HG03442 (cell line): ENCODE results near the gene TBC1D5.
"Not testable (repeated sequence)": the region's sequence is repeated elsewhere in the genome, so short reads cannot be mapped to it uniquely, and the experiment has no call there.

Experiments used
- ATAC-seq: cut with Tn5 transposase; IDR thresholded peaks from one replicate; pipeline ENCODE4 v1.9.1; 2021; ENCODE audit warnings: mild to moderate bottlenecking, moderate library complexity; ENCODE audit not compliant: unreplicated experiment

TBC1D5 gene

DNA sequence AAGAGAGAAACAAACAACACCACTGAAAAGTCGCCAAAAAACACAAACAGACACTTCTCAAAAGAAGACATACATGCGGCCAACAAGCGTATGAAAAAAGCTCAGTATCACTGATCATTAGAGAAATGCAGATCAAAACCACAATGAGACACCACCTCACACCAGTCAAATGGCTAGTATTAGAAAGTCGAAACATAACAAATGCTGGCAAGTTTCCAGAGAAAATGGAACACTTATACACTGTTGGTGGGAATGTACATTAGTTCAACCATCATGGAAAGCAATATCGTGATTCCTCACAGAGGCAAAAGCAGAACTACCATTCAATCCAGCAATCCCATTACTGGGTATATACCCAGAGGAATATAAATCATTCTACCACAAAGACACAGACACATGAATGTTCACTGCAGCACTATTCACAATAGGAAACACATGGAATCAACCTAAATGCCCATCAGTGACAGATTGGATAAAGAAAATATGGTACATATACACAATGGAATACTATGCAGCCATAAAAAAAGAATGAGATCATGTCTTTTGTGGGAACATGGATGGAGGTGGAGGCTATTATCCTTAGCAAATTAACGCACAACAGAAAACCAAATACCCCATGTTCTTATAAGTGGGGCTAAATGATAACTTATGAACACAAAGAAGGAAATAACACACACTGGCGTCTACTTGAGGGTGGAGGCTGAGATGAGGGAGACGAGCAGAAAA, 93.6 kb downstream of the TBC1D5 start:
- not testable (repeated sequence) for ATAC-seq

DNA sequence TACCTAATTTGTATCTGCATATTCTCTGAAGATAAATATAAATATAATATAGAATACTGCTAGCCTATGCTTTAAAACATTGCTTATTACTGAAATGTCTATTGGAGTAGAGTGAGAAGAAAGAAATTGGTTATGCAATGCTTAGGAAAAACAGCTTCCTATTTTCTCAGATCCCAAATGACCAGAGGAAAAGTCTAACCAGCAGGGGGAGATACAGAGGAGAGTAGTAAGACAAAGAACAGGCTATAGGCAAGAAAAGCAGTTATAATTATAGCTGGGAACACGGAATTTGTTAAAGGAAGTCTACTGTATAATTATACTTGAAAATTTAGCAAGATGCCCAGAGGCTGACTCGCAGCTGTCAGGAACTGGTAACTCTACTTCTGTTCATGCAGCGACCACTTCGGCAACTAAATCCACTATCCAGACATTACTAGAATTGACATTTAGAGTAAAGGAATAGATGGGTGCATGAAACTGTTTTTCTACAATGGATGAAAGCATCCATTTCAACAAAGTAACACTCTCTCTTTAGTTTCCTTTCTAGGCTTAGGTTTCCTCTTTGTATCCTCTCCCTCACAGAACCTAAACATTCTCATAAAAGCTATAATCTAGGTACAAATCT, 97.2 kb downstream of the TBC1D5 start:
- ATAC-seq: no peak

DNA sequence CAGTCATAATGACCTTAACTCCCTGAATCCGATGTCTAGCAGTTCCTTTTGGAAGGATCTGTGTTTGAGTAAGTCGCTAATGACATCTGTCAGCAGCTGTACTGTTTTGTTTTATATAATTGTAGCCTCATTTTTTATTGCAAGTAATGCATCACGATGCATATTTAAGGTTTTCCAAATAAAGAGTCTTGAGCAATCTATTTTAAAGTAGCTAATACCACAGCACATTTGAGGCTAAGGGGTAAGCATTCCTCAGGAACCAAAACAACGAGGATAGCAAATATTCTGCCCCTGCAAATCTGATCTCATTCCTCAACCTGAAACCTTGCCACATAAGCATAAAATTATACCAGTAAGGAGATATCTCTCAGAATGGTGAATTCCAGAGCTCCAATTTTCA, 98.7 kb downstream of the TBC1D5 start:
- no peak for ATAC-seq

DNA sequence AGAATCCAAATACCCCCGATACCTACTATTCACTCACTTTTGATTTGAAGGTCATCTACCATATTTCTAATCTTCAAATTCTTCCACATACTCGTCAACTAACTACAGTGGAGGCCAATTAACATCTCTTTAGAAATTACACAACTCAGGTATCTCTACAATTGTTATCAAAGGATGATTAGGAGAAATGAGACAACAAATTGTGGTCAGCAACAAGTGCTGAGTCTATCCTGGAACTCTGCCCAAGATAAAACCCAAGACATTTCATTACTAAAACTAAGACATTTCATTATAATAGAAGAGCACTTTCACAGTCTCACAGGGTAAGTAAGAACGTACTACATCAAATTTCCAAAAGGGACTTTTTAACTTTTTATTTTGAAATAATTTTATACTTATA, 100.0 kb downstream of the TBC1D5 start:
- ATAC-seq: no peak

DNA sequence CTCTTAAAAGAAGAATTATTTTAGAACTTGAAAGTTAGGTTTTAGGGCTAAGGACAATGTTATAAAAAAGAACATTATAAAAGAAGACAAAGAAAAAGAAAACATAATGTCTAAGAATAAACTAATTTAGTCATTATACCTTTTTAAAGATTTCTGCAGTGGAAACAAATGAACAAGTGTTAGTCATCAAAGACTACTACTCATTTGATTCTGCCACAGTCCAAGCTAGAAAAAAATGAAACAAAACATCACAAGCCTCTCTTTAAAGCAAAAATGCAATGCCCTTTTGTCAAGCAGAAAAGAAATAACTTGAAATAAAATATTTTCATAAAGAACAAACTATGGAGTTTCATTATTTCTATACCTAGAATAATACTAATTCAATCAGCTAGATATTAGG, 102.0 kb downstream of the TBC1D5 start:
- ATAC-seq: no peak

DNA sequence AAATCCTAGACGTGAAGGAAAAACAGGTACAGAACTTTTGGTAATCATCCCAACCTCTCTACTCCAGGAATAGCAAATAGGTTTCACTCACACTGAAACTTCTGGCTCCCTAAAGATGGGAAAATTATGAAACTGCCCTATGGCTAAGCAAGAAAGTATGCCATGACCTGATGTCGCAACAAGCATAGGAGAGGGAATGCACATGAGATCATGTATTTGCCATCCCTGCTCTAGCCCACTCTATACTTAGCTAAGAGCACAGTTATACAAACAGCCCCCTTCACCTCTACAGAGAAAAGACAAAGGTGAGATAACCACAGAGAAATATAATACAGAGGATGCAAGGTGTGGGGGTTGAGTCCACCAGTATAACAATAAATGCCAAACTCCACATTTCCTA, 102.7 kb downstream of the TBC1D5 start:
- ATAC-seq: no peak

DNA sequence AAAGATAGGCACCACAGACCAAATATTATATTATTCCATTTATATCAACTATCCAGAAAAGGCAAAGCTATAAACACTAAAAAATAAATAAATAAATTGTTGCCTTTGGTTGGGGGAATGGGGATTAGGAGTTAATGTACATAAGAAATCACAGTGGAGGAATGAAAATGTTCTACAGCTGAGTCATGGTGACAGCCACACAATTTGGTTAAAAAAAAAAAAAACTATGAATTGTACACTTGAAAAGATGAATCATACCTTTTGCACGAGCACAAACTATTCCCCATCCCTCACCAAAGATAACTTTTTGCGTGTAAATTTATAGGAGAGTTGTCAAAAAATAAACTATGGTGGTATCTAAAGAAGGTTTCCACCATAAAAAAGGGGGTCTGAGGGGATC, 103.2 kb downstream of the TBC1D5 start:
- ATAC-seq: no peak

DNA sequence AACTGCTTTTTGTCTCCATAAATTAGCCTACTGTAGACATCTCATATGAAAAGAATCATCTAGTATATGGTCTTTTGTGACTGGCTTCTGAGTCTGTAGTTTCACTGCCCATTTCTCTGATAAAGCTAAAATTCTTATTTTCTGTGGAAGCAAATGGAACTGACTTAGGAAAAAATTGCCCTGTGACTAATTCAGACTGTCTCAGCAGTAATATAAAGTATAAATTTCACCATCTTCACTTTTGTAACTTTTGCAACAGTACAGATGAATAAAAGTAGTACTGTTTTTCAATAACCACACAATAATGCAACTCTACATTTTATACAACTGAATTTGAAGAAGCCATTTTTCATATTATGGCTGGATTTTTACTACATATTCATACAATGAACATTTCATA, 104.1 kb downstream of the TBC1D5 start:
- ATAC-seq: no peak

DNA sequence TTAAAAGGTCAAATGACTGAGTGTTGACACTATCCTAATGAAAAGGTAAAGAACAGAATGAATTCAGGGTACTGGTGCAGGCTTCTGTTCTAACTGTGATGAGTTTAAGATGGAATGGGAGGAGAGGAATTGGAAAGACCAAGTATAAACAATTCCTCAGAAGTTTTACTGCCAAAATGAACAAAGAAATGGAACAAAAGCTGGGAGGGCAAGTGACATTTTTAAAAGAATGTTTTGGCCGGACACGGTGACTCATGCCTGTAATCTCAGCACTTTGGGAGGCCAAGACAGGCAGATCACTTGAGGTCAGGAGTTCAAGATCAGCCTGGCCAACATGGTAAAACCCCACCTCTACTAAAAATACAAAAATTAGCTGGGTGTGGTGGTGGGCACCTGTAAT, 106.8 kb downstream of the TBC1D5 start:
- not testable (repeated sequence) for ATAC-seq

DNA sequence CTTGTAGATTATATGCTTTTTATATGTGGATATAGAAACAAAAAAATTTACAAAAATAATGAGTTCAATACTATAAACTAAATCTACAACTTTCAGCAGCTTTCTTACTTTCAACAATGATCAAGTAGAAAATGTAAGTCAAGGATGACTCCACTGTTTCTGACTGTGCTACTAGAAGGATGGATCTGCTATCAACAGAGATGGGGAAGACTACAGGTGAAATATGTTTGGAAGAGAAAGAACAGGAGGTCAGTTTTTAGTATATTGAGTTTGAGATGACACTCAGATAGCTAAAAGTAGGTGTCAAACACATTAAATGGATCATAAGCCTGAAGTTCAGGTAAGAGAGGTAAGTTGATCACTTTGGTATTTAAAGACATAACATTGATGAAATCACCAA, 107.5 kb downstream of the TBC1D5 start:
- ATAC-seq: no peak

DNA sequence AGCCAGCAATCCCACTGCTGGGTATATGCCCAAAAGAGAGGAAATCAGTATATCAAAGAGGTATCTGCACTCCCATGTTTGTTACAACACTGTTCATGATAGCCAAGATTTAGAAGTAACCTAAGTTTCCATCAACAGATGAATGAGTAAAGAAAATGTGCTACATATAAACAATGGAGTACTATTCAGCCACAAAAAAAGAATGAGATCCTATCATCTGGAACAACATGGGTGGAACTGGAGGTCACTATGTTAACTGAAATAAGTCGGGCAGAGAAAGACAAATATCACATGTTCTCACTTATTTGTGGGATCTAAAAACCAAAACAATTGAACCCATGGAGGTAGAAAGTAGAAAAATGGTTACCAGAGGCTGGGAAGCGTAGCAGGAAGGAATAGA, 108.2 kb downstream of the TBC1D5 start:
- no peak for ATAC-seq

DNA sequence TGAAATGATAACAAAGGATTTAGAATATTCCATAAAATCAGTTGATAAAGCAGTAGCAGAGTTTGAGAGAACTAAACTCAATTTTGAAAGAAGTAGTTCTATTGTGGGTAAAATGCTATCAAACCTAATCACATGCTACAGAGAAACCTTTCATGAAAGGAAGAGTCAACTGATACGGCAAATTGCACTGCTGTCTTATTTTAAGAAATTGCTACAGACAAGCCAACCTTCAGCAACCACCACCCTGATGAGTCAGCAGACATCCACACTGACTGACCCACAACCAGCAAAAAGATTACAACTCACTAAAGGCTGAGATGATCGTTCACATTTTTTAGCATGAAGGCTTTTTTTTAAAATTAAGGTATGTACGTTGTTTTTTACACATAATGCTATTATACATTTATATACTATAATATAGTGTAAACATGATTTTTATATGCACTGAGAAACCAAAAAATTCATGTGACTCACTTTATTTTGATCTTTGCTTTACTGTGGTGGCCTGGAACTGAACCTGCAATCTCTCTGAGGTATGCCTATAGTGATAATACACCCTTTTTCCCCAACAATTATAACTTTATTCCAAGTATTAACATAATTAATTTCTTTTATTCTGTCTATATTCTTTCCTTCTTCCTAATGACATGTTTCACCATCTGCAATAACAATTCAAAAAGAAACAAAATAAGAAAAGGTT, 109.9 kb downstream of the TBC1D5 start:
- ATAC-seq: peak; percentile 66

DNA sequence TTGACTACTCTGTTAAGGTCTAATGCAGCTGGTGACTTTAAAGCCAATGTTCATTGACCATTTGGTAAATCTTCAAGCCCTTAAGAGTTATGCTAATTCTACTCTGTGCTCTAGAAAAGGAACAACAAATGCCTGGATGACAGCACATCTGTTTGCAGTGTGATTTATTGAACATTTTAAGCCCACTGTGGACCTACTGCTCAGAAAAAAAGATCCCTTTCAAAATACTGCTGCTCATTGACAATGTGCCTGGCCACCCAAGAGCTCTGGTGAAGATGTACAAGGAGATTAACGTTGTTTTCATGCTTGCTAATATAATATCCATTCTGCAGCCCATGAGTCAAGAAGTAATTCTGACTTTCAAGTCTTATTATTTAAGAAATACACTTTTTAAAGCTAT, 110.8 kb downstream of the TBC1D5 start:
- ATAC-seq: no peak

DNA sequence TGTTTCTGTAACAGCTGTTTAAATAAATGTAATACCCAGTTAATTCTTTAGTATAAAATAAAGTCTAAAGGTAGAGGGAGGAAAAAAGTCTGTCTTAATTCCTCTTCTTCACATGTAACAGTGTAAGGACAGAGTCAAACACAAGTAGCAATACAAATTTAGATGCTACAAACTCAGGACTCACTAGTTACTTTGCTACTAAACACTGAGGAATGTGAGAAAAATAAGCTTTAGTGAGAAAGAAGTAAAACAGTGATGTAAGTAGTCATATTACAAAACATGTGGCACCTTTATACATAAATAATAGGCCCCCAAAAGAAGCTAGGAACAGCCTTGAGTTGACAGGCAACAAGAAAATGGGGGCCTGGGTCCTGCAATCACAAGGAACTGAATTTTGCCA, 113.0 kb downstream of the TBC1D5 start:
- no peak for ATAC-seq

DNA sequence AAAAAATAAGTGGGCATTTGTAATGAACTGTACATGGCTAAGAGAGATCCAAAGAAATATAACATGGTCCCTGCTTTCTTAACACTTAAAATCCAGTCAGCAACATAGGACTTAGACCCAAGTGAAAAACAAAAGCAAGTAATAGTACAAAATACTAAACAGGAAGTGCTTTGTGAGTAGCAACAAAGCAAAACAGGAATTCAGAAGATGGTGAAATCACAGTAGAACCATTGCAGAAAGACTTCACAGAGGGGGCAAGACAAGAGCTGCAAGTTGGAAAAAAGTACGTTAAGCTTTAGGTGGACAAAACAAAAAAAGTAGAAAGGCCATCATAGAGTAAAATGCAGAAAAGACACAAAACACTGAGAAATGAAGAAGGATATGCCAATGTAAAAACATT, 116.0 kb downstream of the TBC1D5 start:
- ATAC-seq: no peak

DNA sequence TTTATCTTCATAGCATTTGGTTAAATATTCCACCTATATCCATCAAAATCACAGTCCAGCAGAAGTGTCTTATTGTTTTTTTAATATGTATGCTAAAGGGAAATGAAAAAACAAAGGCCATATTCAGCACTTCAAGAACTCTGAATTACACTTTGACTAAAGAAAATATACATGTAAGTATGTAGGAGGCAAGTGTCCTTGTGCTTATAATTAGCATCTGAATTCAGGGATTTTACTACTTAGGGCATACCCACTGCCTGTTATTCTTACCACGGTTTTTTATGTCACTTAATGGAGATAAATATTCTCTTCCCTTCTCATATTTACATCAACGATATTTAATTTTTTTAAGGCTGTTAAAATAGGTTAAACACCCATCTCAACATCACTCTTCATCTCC, 117.3 kb downstream of the TBC1D5 start:
- no peak for ATAC-seq

DNA sequence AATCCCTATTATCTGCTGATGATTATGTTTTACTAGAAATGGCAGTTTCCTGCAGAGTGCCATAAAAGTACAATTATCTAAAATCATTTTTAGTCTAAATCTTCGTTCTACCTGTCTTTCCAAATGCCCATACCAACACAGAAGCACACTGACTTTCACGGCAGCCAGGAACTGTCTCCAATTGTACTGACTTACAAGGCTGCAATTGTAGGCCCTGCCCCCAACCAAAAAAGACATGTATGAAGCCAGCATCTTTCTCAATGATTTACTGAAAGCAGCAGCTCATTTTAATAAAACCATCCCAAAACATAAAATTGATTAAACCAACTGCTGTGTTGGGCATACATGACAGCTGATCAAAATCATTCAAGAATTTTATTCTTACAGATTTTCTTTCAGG, 119.0 kb downstream of the TBC1D5 start:
- ATAC-seq: no peak

DNA sequence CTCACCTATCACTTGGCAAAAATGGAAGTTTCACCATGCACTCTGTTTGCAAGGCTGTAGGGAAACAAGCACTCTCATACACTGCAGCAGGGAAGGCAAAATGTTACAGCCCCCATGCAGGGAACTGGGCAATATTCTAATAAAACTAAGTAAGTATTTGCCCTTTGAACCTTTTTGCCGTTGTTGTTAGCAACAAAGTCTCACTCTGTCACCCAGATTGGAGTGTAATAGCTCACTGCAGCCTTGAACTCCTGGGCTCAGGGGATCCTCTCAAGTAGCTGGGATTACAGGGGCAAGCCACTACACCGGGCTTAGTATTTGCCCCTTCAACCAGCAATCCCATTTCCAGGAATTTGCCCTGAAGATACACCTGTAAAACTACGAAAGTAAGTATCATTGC, 122.5 kb downstream of the TBC1D5 start:
- no peak for ATAC-seq

DNA sequence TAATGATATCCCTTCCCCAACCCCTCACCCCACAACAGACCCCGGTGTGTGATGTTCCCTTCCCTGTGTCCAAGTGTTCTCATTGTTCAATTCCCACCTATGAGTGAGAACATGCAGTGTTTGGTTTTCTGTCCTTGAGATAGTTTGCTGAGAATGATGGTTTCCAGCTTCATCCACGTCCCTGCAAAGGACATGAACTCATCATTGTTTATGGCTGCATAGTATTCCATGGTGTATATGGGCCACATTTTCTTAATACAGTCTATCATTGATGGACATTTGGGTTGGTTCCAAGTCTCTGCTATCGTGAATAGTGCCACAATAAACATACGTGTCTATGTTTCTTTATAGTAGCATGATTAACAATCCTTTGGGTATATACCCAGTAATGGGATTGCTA, 129.4 kb downstream of the TBC1D5 start:
- ATAC-seq: not testable (repeated sequence)

DNA sequence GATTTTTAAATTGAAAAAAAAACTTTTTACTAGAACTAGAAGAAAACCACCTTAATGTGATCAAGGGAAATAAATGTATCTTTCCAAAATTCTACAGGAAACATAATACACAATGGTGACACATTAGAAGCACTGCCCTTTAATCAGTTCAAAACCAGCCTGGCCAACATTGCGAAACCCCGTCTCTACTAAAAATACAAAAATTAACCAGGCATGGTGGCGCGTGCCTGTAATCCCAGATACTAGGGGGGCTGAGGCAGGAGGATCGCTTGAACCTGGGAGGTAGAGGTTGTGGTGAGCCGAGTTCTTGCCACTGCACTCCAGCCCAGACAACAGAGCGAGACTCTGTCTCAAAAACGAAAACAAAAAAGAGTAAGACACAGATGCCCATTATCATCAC, 134.5 kb downstream of the TBC1D5 start:
- no peak for ATAC-seq

DNA sequence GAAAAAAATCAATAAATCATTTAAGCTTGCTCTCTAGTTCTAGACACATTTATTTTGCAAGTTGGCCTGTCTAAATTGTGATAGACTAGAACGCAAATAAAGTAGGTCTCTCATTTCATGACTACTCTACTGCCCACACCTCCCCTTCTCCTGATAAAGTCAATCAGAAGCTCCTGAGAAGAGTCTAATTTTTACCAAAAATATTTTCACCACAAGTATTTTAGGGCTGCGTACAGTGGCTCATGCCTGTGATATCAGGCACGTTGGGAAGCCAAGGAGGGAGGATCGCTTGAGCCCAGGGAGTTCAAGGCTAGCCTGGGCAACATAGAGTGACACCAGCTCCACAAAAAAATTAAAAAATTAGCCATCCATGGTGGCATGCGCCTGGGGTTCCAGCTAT, 136.5 kb downstream of the TBC1D5 start:
- ATAC-seq: no peak

DNA sequence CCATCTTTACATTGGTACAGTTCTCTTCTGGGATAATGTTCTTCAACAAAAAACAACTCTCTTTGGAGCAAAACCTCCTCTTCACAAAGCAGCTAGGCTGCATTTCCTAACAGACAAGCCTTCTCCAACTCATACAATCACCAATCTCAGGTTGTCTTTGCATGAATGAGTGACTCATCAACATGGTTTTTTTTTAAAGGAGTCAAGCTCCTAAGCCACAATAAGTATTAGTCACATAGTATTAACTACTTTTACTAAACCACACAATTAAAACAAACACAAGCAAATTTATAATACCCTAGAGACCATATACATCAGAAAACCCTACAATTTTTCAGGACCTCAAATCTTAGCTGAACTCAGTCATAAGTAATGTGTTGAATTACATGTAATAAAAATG, 137.4 kb downstream of the TBC1D5 start:
- ATAC-seq: peak; percentile 55
